ENCODE measurements around the gene MRRF.

DNA sequence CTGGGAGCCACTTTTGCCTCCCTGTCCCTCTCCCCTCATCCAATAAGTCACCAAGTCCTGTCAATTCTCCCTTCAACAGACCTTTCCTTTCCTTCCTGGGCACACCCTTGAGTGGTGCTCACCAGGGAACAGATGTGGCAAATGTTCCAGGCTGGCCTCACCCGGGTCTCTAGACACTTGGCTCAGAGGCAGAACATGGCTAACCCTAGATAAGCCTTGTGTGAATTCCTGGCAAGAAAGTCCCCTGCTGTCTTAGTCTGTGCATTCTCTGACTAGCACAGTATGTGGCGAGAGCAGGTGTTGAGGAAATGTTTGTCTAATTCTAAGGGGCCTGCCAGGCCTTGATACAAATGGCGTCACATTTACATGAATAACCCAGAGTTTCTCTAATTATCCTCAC lies 64.9 kb downstream of the MRRF start:
- TF ChIP-seq, protein P1, sequence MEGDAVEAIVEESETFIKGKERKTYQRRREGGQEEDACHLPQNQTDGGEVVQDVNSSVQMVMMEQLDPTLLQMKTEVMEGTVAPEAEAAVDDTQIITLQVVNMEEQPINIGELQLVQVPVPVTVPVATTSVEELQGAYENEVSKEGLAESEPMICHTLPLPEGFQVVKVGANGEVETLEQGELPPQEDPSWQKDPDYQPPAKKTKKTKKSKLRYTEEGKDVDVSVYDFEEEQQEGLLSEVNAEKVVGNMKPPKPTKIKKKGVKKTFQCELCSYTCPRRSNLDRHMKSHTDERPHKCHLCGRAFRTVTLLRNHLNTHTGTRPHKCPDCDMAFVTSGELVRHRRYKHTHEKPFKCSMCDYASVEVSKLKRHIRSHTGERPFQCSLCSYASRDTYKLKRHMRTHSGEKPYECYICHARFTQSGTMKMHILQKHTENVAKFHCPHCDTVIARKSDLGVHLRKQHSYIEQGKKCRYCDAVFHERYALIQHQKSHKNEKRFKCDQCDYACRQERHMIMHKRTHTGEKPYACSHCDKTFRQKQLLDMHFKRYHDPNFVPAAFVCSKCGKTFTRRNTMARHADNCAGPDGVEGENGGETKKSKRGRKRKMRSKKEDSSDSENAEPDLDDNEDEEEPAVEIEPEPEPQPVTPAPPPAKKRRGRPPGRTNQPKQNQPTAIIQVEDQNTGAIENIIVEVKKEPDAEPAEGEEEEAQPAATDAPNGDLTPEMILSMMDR (IDR thresholded peaks at IDR 0.05; ENCODE audit: insufficient read depth, low read length): no peak
- TF ChIP-seq POLR2AphosphoS5 (IDR thresholded peaks at IDR 0.05; ENCODE audit: low read depth) (no peak), GABPA (IDR thresholded peaks at IDR 0.05; ENCODE audit: low read depth) (no peak)
- TF ChIP-seq, protein P2, sequence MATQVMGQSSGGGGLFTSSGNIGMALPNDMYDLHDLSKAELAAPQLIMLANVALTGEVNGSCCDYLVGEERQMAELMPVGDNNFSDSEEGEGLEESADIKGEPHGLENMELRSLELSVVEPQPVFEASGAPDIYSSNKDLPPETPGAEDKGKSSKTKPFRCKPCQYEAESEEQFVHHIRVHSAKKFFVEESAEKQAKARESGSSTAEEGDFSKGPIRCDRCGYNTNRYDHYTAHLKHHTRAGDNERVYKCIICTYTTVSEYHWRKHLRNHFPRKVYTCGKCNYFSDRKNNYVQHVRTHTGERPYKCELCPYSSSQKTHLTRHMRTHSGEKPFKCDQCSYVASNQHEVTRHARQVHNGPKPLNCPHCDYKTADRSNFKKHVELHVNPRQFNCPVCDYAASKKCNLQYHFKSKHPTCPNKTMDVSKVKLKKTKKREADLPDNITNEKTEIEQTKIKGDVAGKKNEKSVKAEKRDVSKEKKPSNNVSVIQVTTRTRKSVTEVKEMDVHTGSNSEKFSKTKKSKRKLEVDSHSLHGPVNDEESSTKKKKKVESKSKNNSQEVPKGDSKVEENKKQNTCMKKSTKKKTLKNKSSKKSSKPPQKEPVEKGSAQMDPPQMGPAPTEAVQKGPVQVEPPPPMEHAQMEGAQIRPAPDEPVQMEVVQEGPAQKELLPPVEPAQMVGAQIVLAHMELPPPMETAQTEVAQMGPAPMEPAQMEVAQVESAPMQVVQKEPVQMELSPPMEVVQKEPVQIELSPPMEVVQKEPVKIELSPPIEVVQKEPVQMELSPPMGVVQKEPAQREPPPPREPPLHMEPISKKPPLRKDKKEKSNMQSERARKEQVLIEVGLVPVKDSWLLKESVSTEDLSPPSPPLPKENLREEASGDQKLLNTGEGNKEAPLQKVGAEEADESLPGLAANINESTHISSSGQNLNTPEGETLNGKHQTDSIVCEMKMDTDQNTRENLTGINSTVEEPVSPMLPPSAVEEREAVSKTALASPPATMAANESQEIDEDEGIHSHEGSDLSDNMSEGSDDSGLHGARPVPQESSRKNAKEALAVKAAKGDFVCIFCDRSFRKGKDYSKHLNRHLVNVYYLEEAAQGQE (IDR thresholded peaks at IDR 0.05; ENCODE audit: insufficient replicate concordance, low read depth): no peak
